Stomach (tissue), 4 donors: ENCODE measurements around the gene ETFDH.

Experiments
- EP300 ChIP-seq: sonication (generic); formaldehyde crosslinking; IDR thresholded peaks from one replicate; pipeline ENCODE4 v1.6.1; 2017; ENCODE audit warnings: antibody characterized with exemption
- POLR2AphosphoS5 ChIP-seq, 3 donors: sonication (generic); formaldehyde crosslinking; IDR thresholded peaks; one replicate each; pipeline ENCODE4 v1.6.1; 2016; ENCODE audit warnings: antibody characterized with exemption in 3 of 3
- TF ChIP-seq, protein P1 (sequence below), 7 experiments: fragments of 450-650 bp in 4 of 7; fragments of 200-600 bp in 3 of 7; sonication (generic) in 3 of 7; IDR thresholded peaks; one replicate each; pipeline ENCODE4 v1.5.1; 2016 to 2019; ENCODE audit warnings: antibody characterized with exemption in 7 of 7, control low read depth in 2 of 7, mild to moderate bottlenecking in 1 of 7

DNA sequence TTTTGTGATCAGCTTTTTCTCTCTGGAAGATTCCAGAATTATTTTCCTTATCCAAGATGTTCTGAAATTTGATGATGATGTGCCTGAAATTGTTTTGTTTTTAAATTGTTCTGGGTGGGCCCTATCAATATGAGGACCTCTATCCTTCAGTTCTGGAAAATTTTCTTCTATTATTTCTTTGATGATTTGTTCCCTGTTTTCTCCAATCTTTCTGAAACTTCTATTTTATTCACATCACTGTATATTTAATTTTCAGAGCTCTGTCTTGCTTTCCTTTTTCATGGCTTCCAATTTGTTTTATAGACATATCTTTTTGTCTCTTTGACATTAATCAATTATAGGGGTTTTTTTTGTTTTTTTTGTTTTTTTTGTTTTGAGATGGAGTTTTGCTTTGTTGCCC lies 84.5 kb downstream of the ETFDH start:
- TF ChIP-seq, protein P1, sequence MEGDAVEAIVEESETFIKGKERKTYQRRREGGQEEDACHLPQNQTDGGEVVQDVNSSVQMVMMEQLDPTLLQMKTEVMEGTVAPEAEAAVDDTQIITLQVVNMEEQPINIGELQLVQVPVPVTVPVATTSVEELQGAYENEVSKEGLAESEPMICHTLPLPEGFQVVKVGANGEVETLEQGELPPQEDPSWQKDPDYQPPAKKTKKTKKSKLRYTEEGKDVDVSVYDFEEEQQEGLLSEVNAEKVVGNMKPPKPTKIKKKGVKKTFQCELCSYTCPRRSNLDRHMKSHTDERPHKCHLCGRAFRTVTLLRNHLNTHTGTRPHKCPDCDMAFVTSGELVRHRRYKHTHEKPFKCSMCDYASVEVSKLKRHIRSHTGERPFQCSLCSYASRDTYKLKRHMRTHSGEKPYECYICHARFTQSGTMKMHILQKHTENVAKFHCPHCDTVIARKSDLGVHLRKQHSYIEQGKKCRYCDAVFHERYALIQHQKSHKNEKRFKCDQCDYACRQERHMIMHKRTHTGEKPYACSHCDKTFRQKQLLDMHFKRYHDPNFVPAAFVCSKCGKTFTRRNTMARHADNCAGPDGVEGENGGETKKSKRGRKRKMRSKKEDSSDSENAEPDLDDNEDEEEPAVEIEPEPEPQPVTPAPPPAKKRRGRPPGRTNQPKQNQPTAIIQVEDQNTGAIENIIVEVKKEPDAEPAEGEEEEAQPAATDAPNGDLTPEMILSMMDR (IDR thresholded peaks at IDR 0.05), result no peak
- TF ChIP-seq POLR2AphosphoS5 (IDR thresholded peaks at IDR 0.05), result no peak
- no peak for TF ChIP-seq EP300
